ENCODE results near the gene NAPSA.

DNA sequence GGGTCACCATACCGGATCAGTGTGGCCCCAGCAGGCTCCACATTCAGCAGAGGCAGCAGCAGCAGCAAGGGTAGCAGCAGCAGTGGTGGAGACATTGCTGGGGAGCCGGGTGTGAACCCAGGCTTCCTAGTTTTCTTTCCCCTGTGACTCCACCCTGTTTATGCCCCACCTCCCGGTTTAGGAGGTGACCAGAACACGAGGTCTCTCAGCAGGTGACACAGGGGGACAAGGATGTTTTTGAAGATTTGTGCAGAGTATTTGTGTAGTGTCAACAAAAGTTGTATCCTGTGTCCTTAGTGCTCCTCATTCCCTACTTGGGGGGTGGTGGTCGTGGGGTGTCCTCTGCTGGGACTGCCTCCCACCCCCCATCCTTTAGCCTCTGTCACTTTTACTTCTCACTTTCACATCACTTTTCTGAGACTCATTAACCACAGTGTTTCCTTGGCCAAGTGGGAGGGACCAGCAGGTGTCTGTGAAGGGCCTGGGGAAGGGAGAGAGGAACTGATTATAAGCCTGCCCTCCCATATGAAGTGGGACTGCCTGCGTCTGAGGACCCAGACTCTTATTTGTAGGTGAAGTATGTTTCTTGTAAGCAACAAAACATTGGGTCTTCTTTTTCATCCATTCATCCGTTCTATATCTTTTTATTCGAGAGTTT lies 20.6 kb downstream of the NAPSA start:
- TF ChIP-seq, protein P1, sequence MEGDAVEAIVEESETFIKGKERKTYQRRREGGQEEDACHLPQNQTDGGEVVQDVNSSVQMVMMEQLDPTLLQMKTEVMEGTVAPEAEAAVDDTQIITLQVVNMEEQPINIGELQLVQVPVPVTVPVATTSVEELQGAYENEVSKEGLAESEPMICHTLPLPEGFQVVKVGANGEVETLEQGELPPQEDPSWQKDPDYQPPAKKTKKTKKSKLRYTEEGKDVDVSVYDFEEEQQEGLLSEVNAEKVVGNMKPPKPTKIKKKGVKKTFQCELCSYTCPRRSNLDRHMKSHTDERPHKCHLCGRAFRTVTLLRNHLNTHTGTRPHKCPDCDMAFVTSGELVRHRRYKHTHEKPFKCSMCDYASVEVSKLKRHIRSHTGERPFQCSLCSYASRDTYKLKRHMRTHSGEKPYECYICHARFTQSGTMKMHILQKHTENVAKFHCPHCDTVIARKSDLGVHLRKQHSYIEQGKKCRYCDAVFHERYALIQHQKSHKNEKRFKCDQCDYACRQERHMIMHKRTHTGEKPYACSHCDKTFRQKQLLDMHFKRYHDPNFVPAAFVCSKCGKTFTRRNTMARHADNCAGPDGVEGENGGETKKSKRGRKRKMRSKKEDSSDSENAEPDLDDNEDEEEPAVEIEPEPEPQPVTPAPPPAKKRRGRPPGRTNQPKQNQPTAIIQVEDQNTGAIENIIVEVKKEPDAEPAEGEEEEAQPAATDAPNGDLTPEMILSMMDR (IDR thresholded peaks at IDR 0.05): no peak
- TF ChIP-seq POLR2A (IDR thresholded peaks at IDR 0.05; ENCODE audit: low read depth): no peak

Data from esophagus muscularis mucosa (tissue), 3 donors.